Measurements from ENCODE around the gene VIPR1.

VIPR1 gene

DNA sequence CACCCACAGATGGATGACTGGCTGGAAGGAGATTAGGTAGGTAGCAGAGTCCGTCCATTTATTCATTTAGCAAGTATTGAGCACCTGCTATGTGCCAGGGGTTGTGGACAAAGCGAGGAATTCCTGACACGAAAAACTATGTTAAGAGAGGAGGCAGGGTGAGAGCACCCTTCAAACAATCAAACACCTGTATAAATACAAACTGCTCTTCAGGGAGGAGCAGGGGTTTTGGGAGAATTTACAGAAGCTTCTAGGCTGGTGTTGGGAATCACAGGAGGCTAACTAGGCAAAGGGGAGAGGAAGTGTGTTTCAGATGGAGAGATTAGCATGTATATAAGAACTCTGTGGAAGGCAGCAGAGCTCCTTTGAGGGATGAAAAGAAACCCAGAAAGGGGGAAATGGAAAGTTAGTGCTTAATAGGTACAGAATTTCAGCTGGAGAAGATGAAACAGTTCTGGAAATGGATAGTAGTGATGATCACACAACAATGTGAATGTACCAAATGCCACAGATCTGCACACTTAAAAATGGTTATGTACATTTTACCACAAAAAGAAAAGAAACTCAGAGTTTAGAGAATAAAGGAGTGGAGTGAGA is 80.1 kb downstream of the VIPR1 start:
- no peak for DNase-seq

Measured in GF-D8 (cell line).